Loucy (cell line): Measurements from ENCODE around the gene STXBP5.

Experiments used
- CTCF ChIP-seq: fragments of 200-600 bp; sonication (generic); conservative IDR thresholded peaks from 2 replicates; pipeline ENCODE4 v1.5.1; 2014; ENCODE audit warnings: mild to moderate bottlenecking, antibody characterized with exemption, low read length
- EZH2phosphoT487 ChIP-seq: fragments of 200-600 bp; IDR thresholded peaks from 2 replicates; pipeline ENCODE4 v1.6.1; 2018; ENCODE audit warnings: antibody characterized with exemption, mild to moderate bottlenecking, moderate library complexity, borderline replicate concordance

GRCh38 chr6:147166360-147166944 is 37.8 kb upstream of the STXBP5 start:
- no peak for TF ChIP-seq CTCF
- TF ChIP-seq EZH2phosphoT487, result no peak
